GM21381 (cell line): ENCODE results near the gene USP17L24.
"Not testable (repeated sequence)": the region's sequence is repeated elsewhere in the genome, so short reads cannot be mapped to it uniquely, and the experiment has no call there.

Experiments
- ATAC-seq: cut with Tn5 transposase; IDR thresholded peaks from one replicate; pipeline ENCODE4 v1.9.1; 2021; ENCODE audit warnings: mild to moderate bottlenecking, moderate library complexity; ENCODE audit not compliant: unreplicated experiment

The USP17L24 gene

GRCh38 chr4:9324865-9325264, at the start of gene USP17L24:
Gene USP17L24, plus strand, starts transcription at chr4:9325165. Its CDS starts 0 bp downstream, at chr4:9325165.
- ATAC-seq = not testable (repeated sequence)

- ATAC-seq = not testable (repeated sequence)
Observed at GRCh38 chr4:9324191-9324590, 774 bp upstream of the USP17L24 start.

DNA sequence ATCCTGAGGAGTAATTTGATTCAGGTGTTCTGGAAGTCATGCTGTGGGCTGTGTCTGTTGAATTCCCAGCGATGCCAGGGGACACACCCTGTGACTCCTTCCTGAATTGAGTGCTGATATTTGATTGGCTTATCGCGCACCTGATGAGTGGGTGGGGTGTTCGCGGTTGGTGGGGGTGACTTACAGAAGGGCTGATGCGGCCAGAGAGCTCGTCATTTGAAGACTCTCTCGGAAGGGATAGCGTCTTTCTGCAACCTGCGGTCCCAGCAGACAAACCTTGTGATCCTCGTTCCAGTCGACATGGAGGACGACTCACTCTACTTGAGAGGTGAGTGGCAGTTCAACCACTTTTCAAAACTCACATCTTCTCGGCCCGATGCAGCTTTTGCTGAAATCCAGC, 4.6 kb downstream of the USP17L24 start, which contains the start of gene USP17L25:
Gene USP17L25, plus strand, starts transcription at position 301 of the 400 bp plus-strand sequence. Its CDS starts 0 bp downstream, at position 301.
- ATAC-seq = not testable (repeated sequence)

GRCh38 chr4:9334358-9334757, 9.4 kb downstream of the USP17L24 start, which contains the start of gene USP17L26:
Gene USP17L26, plus strand, starts transcription at chr4:9334658. Its CDS starts 0 bp downstream, at chr4:9334658.
- not testable (repeated sequence) for ATAC-seq

GRCh38 chr4:9339103-9339502, 14.1 kb downstream of the USP17L24 start, which contains the start of gene USP17L5:
Gene USP17L5, plus strand, starts transcription at chr4:9339403. Its CDS starts 0 bp downstream, at chr4:9339403.
- ATAC-seq = not testable (repeated sequence)

DNA sequence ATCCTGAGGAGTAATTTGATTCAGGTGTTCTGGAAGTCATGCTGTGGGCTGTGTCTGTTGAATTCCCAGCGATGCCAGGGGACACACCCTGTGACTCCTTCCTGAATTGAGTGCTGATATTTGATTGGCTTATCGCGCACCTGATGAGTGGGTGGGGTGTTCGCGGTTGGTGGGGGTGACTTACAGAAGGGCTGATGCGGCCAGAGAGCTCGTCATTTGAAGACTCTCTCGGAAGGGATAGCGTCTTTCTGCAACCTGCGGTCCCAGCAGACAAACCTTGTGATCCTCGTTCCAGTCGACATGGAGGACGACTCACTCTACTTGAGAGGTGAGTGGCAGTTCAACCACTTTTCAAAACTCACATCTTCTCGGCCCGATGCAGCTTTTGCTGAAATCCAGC, 18.9 kb downstream of the USP17L24 start, which contains the start of gene USP17L27:
Gene USP17L27, plus strand, starts transcription at position 301 of the 400 bp plus-strand sequence. Its CDS starts 0 bp downstream, at position 301.
- ATAC-seq = not testable (repeated sequence)

DNA sequence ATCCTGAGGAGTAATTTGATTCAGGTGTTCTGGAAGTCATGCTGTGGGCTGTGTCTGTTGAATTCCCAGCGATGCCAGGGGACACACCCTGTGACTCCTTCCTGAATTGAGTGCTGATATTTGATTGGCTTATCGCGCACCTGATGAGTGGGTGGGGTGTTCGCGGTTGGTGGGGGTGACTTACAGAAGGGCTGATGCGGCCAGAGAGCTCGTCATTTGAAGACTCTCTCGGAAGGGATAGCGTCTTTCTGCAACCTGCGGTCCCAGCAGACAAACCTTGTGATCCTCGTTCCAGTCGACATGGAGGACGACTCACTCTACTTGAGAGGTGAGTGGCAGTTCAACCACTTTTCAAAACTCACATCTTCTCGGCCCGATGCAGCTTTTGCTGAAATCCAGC, 23.6 kb downstream of the USP17L24 start, which contains the start of gene USP17L28:
Gene USP17L28, plus strand, starts transcription at position 301 of the 400 bp plus-strand sequence. Its CDS starts 0 bp downstream, at position 301.
- ATAC-seq = not testable (repeated sequence)

DNA sequence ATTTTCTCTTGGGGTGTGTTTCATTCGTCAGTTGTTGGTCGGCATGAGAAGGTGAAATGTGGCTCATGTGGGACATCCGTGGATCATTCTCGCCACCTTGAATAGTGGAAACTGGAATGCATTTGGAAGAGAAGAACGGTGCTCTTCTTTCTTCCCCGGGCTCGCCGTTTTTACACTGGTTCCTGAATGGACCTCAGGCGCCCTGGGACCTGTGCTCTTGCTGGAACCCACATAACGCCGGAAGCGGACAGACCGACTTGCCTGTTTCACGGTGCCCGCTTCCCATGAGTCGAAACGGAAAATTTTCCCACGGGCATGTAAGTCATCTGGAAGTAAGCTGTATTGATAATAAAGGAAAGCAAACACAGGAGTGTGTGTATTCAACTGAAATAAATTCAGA, 25.9 kb downstream of the USP17L24 start:
- not testable (repeated sequence) for ATAC-seq

GRCh38 chr4:9353338-9353737, 28.4 kb downstream of the USP17L24 start, which contains the start of gene USP17L29:
Gene USP17L29, plus strand, starts transcription at chr4:9353638. Its CDS starts 0 bp downstream, at chr4:9353638.
- ATAC-seq = not testable (repeated sequence)

DNA sequence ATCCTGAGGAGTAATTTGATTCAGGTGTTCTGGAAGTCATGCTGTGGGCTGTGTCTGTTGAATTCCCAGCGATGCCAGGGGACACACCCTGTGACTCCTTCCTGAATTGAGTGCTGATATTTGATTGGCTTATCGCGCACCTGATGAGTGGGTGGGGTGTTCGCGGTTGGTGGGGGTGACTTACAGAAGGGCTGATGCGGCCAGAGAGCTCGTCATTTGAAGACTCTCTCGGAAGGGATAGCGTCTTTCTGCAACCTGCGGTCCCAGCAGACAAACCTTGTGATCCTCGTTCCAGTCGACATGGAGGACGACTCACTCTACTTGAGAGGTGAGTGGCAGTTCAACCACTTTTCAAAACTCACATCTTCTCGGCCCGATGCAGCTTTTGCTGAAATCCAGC, 37.9 kb downstream of the USP17L24 start, which contains the start of gene USP17L30:
Gene USP17L30, plus strand, starts transcription at position 301 of the 400 bp plus-strand sequence. Its CDS starts 0 bp downstream, at position 301.
- ATAC-seq = not testable (repeated sequence)
